Bronchial epithelial cell (primary cell): Measurements from ENCODE around the gene PTGIS. TPM values are rescaled to one million over a fixed set of nuclear protein-coding genes. Genes with fewer than 3 reads are reported as not detected.
A peak's percentile ranks its signal among the peaks of the same experiment; 100 is the strongest.

Source experiments
- DNase-seq: peaks from one replicate; pipeline ENCODE4 v3.0.0-alpha.2; 2010; ENCODE audit warnings: low read depth
- FAIRE-seq: peaks from 2 replicates; lab custom pipeline; 2011; peaks lifted over from hg19 to GRCh38; lab: Jason Lieb, UNC
- H3K27me3 ChIP-seq: 2 replicates; pipeline ENCODE4 v1.5.1; 2011; ENCODE audit warnings: low read length; ENCODE audit not compliant: control insufficient read depth, insufficient read depth
- H3K36me3 ChIP-seq: 2 replicates; pipeline ENCODE4 v1.5.1; 2011; ENCODE audit warnings: low read length; ENCODE audit not compliant: control insufficient read depth, insufficient read depth
- H3K4me3 ChIP-seq: 2 replicates; pipeline ENCODE4 v1.5.1; 2011; ENCODE audit warnings: mild to moderate bottlenecking, low read depth, low read length, control low read depth
- total RNA-seq: library from RNA; depleted of rRNA; stranded (reverse); fragments of >200 nt; gene quantifications from 2 replicates; pipeline ENCODE4 v1.2.1, GENCODE V29; 2014
- TF ChIP-seq, protein P1 (sequence below): IDR thresholded peaks from 2 replicates; pipeline ENCODE4 v1.5.1; 2011; ENCODE audit warnings: mild to moderate bottlenecking, moderate library complexity, low read length, control low read depth, inconsistent platforms; ENCODE audit not compliant: insufficient read depth, severe bottlenecking

PTGIS gene
- total RNA-seq, 1 donor from 2014 or later: 4.7 TPM

DNA sequence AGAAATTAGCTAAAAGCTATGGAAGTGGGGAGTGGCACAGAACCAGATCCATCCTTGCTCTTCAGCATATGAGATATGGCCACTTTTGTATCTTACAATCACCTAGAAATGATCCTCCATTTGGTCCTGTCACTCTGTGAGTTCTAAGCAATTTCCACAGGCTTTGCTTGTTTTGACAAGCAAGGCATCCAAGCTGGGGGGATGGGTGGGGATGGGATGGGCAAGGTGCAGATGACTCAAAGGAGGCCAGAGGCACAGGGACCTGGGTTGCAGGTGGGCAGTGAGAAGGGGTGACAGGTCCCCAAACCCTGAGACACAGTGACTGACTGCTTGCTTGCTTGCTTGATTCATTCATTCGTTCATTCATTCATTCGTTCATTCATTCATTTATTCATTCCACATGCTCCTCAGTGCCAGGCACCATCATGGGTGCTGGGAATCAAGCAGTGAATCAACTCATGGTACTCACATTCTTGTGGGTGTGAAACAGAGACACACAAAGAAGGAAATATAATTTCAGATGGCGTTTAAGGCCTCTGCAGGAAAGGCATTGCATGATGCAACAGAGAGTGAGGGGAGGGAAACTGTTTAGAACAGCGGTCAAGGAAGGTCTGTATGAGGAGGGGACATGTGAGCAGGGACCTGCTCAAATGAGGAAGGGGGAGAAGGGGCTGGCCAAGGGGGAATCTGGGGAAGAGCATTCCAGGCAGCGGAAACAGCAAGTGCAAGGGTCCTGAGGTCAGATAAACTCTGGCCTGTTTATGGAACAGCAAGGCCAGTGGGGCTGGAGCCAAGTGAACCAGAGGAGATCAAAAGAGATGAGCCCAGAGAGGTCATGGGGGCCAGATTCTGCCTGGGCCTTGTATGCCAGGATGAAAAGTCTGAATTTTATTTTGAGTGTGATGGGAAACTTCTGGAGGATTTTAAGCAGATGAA lies 88.9 kb downstream of the PTGIS start:
- Histone ChIP-seq H3K27me3 (peaks cover 2% of the 10 kb centered on the region), H3K4me3 (no peak overlapping the region), H3K36me3 (no peaks in the 10 kb centered on the region)
- peak; percentile 6 for DNase-seq
- FAIRE-seq: no peak
- TF ChIP-seq, protein P1, sequence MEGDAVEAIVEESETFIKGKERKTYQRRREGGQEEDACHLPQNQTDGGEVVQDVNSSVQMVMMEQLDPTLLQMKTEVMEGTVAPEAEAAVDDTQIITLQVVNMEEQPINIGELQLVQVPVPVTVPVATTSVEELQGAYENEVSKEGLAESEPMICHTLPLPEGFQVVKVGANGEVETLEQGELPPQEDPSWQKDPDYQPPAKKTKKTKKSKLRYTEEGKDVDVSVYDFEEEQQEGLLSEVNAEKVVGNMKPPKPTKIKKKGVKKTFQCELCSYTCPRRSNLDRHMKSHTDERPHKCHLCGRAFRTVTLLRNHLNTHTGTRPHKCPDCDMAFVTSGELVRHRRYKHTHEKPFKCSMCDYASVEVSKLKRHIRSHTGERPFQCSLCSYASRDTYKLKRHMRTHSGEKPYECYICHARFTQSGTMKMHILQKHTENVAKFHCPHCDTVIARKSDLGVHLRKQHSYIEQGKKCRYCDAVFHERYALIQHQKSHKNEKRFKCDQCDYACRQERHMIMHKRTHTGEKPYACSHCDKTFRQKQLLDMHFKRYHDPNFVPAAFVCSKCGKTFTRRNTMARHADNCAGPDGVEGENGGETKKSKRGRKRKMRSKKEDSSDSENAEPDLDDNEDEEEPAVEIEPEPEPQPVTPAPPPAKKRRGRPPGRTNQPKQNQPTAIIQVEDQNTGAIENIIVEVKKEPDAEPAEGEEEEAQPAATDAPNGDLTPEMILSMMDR: no peak

DNA sequence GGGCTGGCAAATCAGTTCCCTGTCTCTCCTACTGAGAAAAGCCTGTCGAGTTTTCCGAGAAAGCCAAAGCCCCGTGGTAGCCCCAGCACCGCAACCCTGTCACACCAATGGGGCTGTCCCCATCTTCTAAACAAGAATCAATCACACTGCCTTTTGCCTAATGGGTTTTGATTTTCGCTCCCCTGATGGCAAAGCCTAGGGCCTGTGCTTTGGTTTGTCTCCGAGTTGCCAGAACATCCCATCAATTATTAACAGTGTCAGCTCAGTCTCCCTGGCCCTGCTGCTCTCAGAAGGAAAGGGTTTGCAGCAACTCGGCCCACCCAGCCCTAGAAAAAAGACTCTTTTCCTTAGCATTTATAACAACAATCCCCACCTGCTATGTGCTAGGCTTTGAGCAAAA lies 89.7 kb downstream of the PTGIS start:
- Histone ChIP-seq H3K4me3 (no peak overlapping the region), H3K27me3 (peaks cover 2% of the 10 kb centered on the region), H3K36me3 (no peaks in the 10 kb centered on the region)
- DNase-seq (no peak), FAIRE-seq (no peak)
- TF ChIP-seq, protein P1: no peak

DNA sequence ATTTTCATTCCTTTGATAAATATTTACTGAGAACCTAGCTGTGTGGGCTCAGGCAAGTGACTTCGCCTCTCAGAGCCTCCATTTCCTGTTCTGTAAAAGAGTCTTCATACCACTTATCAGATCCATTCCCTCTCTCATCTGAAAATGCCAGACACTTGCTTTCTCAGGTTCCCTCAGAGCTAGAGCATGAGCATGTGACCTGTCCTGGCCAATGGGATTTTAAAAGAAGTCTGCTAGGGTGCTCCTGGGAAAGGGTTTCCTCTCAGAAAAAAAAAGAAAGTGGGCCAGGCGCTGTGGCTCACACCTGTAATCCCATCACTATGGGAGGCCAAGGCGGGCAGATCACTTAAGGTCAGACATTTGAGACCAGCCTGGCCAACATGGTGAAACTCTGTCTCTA lies 90.7 kb downstream of the PTGIS start:
- no peak overlapping the region for H3K4me3 ChIP-seq
- H3K36me3 ChIP-seq: no peaks in the 10 kb centered on the region
- FAIRE-seq: no peak
- no peak for DNase-seq
- H3K27me3 ChIP-seq: no peaks in the 10 kb centered on the region
- TF ChIP-seq, protein P1: no peak

DNA sequence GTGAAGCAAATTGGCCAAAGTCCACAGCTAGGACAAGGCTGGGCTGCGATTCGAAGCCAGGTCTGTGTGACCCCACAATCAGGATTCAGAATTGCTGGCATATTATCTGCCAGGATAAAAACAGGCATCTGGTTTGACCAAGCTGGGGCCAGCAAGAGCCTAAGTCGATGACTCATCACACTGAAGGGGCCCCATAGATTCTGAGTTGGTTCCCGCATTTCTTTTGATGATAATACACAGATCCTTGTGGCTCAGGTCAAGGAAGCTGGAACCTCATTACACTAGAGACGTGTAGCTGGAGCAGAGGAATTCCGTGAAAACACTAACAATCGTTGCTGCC lies 92.0 kb downstream of the PTGIS start:
- H3K27me3 ChIP-seq: peaks cover 3% of the 10 kb centered on the region
- TF ChIP-seq, protein P1: no peak
- DNase-seq (no peak), FAIRE-seq (no peak)
- H3K4me3 ChIP-seq: no peak overlapping the region
- no peaks in the 10 kb centered on the region for H3K36me3 ChIP-seq

DNA sequence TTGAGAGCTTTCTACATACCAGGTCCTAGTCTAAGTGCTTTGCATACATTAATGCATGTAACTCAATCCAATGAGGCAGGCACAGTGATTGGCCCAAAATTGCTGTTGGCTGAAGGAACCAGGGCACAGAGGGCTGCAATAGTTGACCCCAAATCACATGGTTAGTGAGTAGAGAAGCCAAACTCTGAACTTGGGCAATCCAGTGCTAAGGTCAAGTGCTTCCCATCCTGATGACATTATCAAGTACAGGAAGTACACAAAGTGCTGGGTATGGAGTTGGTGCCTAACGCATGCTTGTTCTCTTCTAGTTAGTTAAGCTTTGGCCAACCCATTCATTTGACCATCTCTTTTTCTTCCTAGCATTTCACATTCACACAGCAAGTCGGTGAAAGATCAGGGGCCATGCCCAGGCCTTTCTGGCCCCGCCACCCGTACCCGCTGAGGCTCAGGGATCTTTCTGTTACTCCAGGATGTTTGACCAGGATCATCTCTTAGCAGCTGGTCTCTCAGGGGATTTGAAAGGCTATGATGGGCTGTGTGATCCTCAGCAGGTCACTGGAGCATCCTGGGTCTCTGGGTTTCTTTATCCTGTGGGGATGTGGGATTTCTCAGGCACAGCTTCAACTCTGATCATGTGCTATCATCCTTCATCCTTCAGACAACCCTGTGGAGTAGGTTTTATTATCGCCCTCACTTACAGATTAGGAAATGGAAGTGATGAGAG lies 92.5 kb downstream of the PTGIS start:
- no peak overlapping the region for H3K4me3 ChIP-seq
- no peaks in the 10 kb centered on the region for H3K36me3 ChIP-seq
- H3K27me3 ChIP-seq: peaks cover 5% of the 10 kb centered on the region
- no peak for FAIRE-seq
- TF ChIP-seq, protein P1: no peak
- no peak for DNase-seq
